K562 (cell line): Measurements from ENCODE around the gene PUM2. TPM values are rescaled to one million over a fixed set of nuclear protein-coding genes. Genes with fewer than 3 reads are reported as not detected.

Experiments used
- ARID1B ChIP-seq: fragments of 450-650 bp; IDR thresholded peaks from 2 replicates; pipeline ENCODE4 v1.6.1; 2016; ENCODE audit warnings: antibody characterized with exemption, mild to moderate bottlenecking, inconsistent platforms
- ASH1L ChIP-seq: fragments of 450-650 bp; IDR thresholded peaks from 2 replicates; pipeline ENCODE4 v1.6.1; 2018; ENCODE audit warnings: borderline replicate concordance, mild to moderate bottlenecking, low read depth; ENCODE audit not compliant: partially characterized antibody
- GABPB1 ChIP-seq: sonication (generic); formaldehyde crosslinking; IDR thresholded peaks from 2 replicates; pipeline ENCODE4 v1.8.0; 2022; ENCODE audit warnings: mild to moderate bottlenecking, missing genetic modification reagents
- HOXB6 ChIP-seq: fragments of 250-450 bp; sonication (Bioruptor Pico); IDR thresholded peaks from 2 replicates; pipeline ENCODE4 v1.5.1; 2022; ENCODE audit warnings: mild to moderate bottlenecking, borderline replicate concordance
- KDM4B ChIP-seq, 2 experiments: fragments of 450-650 bp in 1 of 2; sonication (generic) in 1 of 2; IDR thresholded peaks; 2 replicates each; pipeline ENCODE4 v1.6.1; 2016 to 2017; ENCODE audit warnings: borderline replicate concordance in 2 of 2, antibody characterized with exemption in 1 of 2, low read depth in 1 of 2, mild to moderate bottlenecking in 1 of 2
- KLF10 ChIP-seq: fragments of 250-450 bp; sonication (Bioruptor Pico); IDR thresholded peaks from 2 replicates; pipeline ENCODE4 v1.6.1; 2021; ENCODE audit warnings: matching md5 sums
- NFATC3 ChIP-seq: fragments of 450-650 bp; IDR thresholded peaks from 2 replicates; pipeline ENCODE4 v1.6.1; 2017; ENCODE audit warnings: mild to moderate bottlenecking
- NR2C2 ChIP-seq, 2 experiments: fragments of 200-800 bp in 1 of 2; sonication (Bioruptor generic) in 1 of 2; sonication (generic) in 1 of 2; formaldehyde crosslinking in 1 of 2; IDR thresholded peaks; 2 replicates each; pipeline versions ENCODE4 v1.6.1 to v1.8.0; 2016 to 2022; ENCODE audit warnings: mild to moderate bottlenecking in 1 of 2, missing compliant biosample characterization in 1 of 2, missing genetic modification characterization in 1 of 2, missing genetic modification reagents in 1 of 2
- SETDB1 ChIP-seq: IDR thresholded peaks from one replicate; pipeline ENCODE4 v1.6.1; 2012; ENCODE audit warnings: low read length, control low read depth, inconsistent platforms
- YBX1 ChIP-seq: fragments of 450-650 bp; IDR thresholded peaks from 2 replicates; pipeline ENCODE4 v1.7.1; 2016; ENCODE audit warnings: mild to moderate bottlenecking
- ZFPM2 ChIP-seq: fragments of 250-450 bp; sonication (Bioruptor Pico); IDR thresholded peaks from 2 replicates; pipeline ENCODE4 v1.5.1; 2022; ENCODE audit warnings: mild to moderate bottlenecking
- ZNF785 ChIP-seq: fragments of 250-450 bp; sonication (Bioruptor Pico); IDR thresholded peaks from 2 replicates; pipeline ENCODE4 v1.4.0; 2020; ENCODE audit warnings: mild to moderate bottlenecking
- polyA plus RNA-seq, 8 experiments: library from polyadenylated mRNA; depleted of rRNA in 4 of 8; stranded (reverse) in 5 of 8; unstranded in 3 of 8; fragments of >200 nt; fragmentation: Nextera tagmentation in 2 of 8; fragmentation: Illumina TruSeq in 1 of 8; extraction: Ambion mirVana in 2 of 8; extraction: Trizol in 1 of 8; gene quantifications; 2 replicates each; pipeline versions ENCODE4 v1.2.1 to v1.2.3, GENCODE V29; 2011 to 2014; ENCODE audit warnings: inconsistent platforms in 1 of 8, missing spikeins in 1 of 8
- total RNA-seq, 7 experiments: library from RNA; depleted of rRNA in 6 of 7; stranded (reverse); fragments of >200 nt in 6 of 7; fragmentation: Illumina TruSeq in 2 of 7; extraction: Trizol in 2 of 7; gene quantifications; 2 replicates each; pipeline versions ENCODE4 v1.2.1 to v1.2.3, GENCODE V29; 2011 to 2021; ENCODE audit warnings: low replicate concordance in 1 of 7
- TF ChIP-seq, protein P1 (sequence below): sonication (generic); formaldehyde crosslinking; IDR thresholded peaks from 2 replicates; pipeline ENCODE4 v1.8.0; 2023; ENCODE audit warnings: mild to moderate bottlenecking, missing genetic modification reagents
- TF ChIP-seq, protein P2 (sequence below): fragments of 250-450 bp; sonication (Bioruptor Pico); IDR thresholded peaks from 2 replicates; pipeline ENCODE4 v1.4.0; 2020; ENCODE audit warnings: mild to moderate bottlenecking, moderate library complexity

Gene PUM2
- total and polyA plus RNA-seq, 9 of the 15 experiments (the other 6 are each of a cell fraction or from before 2014, with no cell fraction given) = 13.4 to 61.9 (median 28.3) TPM

DNA sequence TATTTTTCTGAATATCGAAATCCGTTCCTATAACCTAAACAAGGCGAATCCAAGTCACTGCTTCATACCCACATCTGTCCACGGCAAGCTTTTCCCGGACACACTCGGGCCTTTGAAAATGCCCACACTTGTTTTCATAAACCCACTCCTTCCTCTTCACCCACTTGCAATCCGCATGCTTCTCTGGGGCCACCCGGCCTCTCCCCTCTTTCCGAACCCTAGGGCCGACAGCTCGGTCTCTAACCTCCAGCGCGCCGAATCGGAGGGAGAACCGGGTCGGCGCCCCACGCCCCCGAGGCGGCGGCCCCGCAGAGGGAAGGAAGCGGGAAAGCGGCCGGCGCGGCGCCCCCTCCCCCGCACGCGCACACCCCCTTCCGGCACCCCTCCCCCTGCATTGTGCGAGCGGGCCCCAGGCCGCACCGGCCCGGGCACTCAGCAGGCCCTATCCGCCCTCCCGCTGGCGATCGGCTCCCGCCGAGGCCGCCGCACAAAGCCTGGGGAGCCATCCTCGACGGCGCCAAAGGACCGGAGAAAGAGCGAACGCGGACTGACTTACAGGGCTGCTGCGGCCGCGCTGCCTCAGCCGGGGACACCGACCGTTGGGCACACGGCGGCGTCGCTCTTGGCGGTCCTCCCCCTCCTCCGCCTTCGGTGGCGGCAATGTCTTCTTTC is 467 bp downstream of the PUM2 start (continued):
- TF ChIP-seq HOXB6 (CRISPR knock-in tag) = no peak
- TF ChIP-seq ARID1B = no peak
- no peak for TF ChIP-seq NFATC3
- TF ChIP-seq ZFPM2 (CRISPR knock-in tag) = no peak
- no peak for TF ChIP-seq YBX1
- TF ChIP-seq, protein P1, sequence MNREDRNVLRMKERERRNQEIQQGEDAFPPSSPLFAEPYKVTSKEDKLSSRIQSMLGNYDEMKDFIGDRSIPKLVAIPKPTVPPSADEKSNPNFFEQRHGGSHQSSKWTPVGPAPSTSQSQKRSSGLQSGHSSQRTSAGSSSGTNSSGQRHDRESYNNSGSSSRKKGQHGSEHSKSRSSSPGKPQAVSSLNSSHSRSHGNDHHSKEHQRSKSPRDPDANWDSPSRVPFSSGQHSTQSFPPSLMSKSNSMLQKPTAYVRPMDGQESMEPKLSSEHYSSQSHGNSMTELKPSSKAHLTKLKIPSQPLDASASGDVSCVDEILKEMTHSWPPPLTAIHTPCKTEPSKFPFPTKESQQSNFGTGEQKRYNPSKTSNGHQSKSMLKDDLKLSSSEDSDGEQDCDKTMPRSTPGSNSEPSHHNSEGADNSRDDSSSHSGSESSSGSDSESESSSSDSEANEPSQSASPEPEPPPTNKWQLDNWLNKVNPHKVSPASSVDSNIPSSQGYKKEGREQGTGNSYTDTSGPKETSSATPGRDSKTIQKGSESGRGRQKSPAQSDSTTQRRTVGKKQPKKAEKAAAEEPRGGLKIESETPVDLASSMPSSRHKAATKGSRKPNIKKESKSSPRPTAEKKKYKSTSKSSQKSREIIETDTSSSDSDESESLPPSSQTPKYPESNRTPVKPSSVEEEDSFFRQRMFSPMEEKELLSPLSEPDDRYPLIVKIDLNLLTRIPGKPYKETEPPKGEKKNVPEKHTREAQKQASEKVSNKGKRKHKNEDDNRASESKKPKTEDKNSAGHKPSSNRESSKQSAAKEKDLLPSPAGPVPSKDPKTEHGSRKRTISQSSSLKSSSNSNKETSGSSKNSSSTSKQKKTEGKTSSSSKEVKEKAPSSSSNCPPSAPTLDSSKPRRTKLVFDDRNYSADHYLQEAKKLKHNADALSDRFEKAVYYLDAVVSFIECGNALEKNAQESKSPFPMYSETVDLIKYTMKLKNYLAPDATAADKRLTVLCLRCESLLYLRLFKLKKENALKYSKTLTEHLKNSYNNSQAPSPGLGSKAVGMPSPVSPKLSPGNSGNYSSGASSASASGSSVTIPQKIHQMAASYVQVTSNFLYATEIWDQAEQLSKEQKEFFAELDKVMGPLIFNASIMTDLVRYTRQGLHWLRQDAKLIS (CRISPR knock-in tag) = peak; percentile 61; the same call in 1 of the 2 replicates
- no peak for TF ChIP-seq ASH1L
- TF ChIP-seq KLF10 (CRISPR knock-in tag) = no peak
- TF ChIP-seq, protein P2, sequence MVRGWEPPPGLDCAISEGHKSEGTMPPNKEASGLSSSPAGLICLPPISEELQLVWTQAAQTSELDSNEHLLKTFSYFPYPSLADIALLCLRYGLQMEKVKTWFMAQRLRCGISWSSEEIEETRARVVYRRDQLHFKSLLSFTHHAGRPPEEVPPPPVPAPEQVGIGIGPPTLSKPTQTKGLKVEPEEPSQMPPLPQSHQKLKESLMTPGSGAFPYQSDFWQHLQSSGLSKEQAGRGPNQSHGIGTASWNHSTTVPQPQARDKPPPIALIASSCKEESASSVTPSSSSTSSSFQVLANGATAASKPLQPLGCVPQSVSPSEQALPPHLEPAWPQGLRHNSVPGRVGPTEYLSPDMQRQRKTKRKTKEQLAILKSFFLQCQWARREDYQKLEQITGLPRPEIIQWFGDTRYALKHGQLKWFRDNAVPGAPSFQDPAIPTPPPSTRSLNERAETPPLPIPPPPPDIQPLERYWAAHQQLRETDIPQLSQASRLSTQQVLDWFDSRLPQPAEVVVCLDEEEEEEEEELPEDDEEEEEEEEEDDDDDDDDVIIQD (CRISPR knock-in tag) = no peak
- TF ChIP-seq KDM4B (IDR thresholded peaks at IDR 0.05; ENCODE audit: borderline replicate concordance in 2 of 2, low read depth in 1 of 2) = no peak
- no peak for TF ChIP-seq NR2C2 (CRISPR knock-in tag; IDR thresholded peaks at IDR 0.05)
- no peak for TF ChIP-seq NR2C2 (tag; IDR thresholded peaks at IDR 0.05)
- TF ChIP-seq GABPB1 = peak; percentile 70
- TF ChIP-seq ZNF785 (CRISPR knock-in tag) = no peak
- no peak for TF ChIP-seq SETDB1
